GM23338 (cell line): ENCODE results near the gene GRSF1. TPM values are rescaled to one million over a fixed set of nuclear protein-coding genes. Genes with fewer than 3 reads are reported as not detected.

Source experiments
- ATAC-seq: fragments of 200-7000 bp; cut with Tn5 transposase; 3 replicates; pipeline ENCODE4 v1.9.1; 2020
- DNase-seq: peaks from one replicate; pipeline ENCODE4 v3.0.0-alpha.2; 2015; ENCODE audit warnings: low spot score
- H2AFZ ChIP-seq: fragments of 200-600 bp; sonication (generic); 2 replicates; pipeline ENCODE4 v1.8.0; 2016; ENCODE audit warnings: antibody characterized with exemption, mild to moderate bottlenecking, moderate library complexity
- H3F3A ChIP-seq: fragments of 200-600 bp; sonication (generic); replicated peaks from 2 replicates; pipeline ENCODE4 v1.8.0; 2017; ENCODE audit warnings: antibody characterized with exemption, mixed run types, low read depth
- H3K27ac ChIP-seq: fragments of 200-600 bp; sonication (generic); 2 replicates; pipeline ENCODE4 v1.6.1; 2016; ENCODE audit warnings: low read depth
- H3K27me3 ChIP-seq: fragments of 200-600 bp; sonication (generic); 2 replicates; pipeline ENCODE4 v1.8.0; 2016; ENCODE audit warnings: mild to moderate bottlenecking, mixed run types, moderate library complexity; ENCODE audit not compliant: insufficient read depth
- H3K36me3 ChIP-seq: fragments of 200-600 bp; sonication (generic); 2 replicates; pipeline ENCODE4 v1.8.0; 2016; ENCODE audit warnings: mild to moderate bottlenecking; ENCODE audit not compliant: insufficient read depth
- H3K4me1 ChIP-seq: fragments of 200-600 bp; sonication (generic); 2 replicates; pipeline ENCODE4 v1.8.0; 2016; ENCODE audit warnings: mild to moderate bottlenecking, moderate library complexity; ENCODE audit not compliant: insufficient read depth
- H3K4me2 ChIP-seq: fragments of 200-600 bp; sonication (generic); 2 replicates; pipeline ENCODE4 v1.7.1; 2017; ENCODE audit warnings: mixed run types
- H3K4me3 ChIP-seq: fragments of 200-600 bp; sonication (generic); 2 replicates; pipeline ENCODE4 v1.6.1; 2016; ENCODE audit warnings: mixed run types
- H3K79me2 ChIP-seq: fragments of 200-600 bp; sonication (generic); replicated peaks from 2 replicates; pipeline ENCODE4 v1.8.0; 2017; ENCODE audit warnings: mild to moderate bottlenecking; ENCODE audit not compliant: insufficient read depth
- H3K9me2 ChIP-seq: fragments of 200-600 bp; sonication (generic); 2 replicates; pipeline ENCODE4 v1.8.0; 2017; ENCODE audit not compliant: insufficient read depth
- H4K20me1 ChIP-seq: fragments of 200-600 bp; sonication (generic); replicated peaks from 2 replicates; pipeline ENCODE4 v1.8.0; 2017; ENCODE audit warnings: mild to moderate bottlenecking; ENCODE audit not compliant: insufficient read depth
- H3K27ac Mint-ChIP-seq: 2 replicates; pipeline ENCODE4 v1.8.0; 2020; ENCODE audit warnings: inconsistent platforms, mild to moderate bottlenecking, moderate library complexity, mixed read lengths
- H3K27me3 Mint-ChIP-seq: 3 replicates; pipeline ENCODE4 v1.8.0; 2022; ENCODE audit warnings: low read depth, mild to moderate bottlenecking, moderate library complexity, mixed read lengths, inconsistent platforms; ENCODE audit not compliant: insufficient read depth, poor library complexity
- H3K36me3 Mint-ChIP-seq: 3 replicates; pipeline ENCODE4 v1.8.0; 2021; ENCODE audit warnings: low read depth, mild to moderate bottlenecking, inconsistent platforms, moderate library complexity, mixed read lengths
- H3K4me1 Mint-ChIP-seq: 3 replicates; pipeline ENCODE4 v1.8.0; 2020; ENCODE audit warnings: mild to moderate bottlenecking, inconsistent platforms, mixed read lengths
- H3K4me3 Mint-ChIP-seq: 3 replicates; pipeline ENCODE4 v1.8.0; 2021; ENCODE audit warnings: moderate library complexity, mild to moderate bottlenecking, inconsistent platforms, mixed read lengths
- H3K9me3 Mint-ChIP-seq: 3 replicates; pipeline ENCODE4 v1.8.0; 2020; ENCODE audit warnings: moderate library complexity, mild to moderate bottlenecking, inconsistent platforms, mixed read lengths
- CREB1 ChIP-seq: fragments of 250-450 bp; sonication (Bioruptor Pico); IDR thresholded peaks from 2 replicates; pipeline ENCODE4 v1.5.0; 2020; ENCODE audit warnings: low read depth, mild to moderate bottlenecking, moderate library complexity
- EZH2 ChIP-seq: fragments of 200-600 bp; sonication (generic); IDR thresholded peaks from one replicate; pipeline ENCODE4 v1.8.0; 2017; ENCODE audit warnings: antibody characterized with exemption, mild to moderate bottlenecking, low read depth; ENCODE audit not compliant: unreplicated experiment
- EZH2phosphoT487 ChIP-seq: fragments of 200-600 bp; sonication (generic); IDR thresholded peaks from one replicate; pipeline ENCODE4 v1.8.1; 2018; ENCODE audit warnings: antibody characterized with exemption; ENCODE audit not compliant: unreplicated experiment
- JUNB ChIP-seq: IDR thresholded peaks from one replicate; pipeline ENCODE4 v1.6.1; 2016; ENCODE audit warnings: antibody characterized with exemption; ENCODE audit not compliant: unreplicated experiment
- NANOG ChIP-seq: IDR thresholded peaks from 2 replicates; pipeline ENCODE4 v1.6.1; 2016; ENCODE audit warnings: antibody characterized with exemption, borderline replicate concordance
- STAT1 ChIP-seq: IDR thresholded peaks from one replicate; pipeline ENCODE4 v1.6.1; 2016; ENCODE audit warnings: antibody characterized with exemption; ENCODE audit not compliant: unreplicated experiment
- ZNF114 ChIP-seq: fragments of 250-450 bp; sonication (Bioruptor Pico); IDR thresholded peaks from 2 replicates; pipeline ENCODE4 v1.5.0; 2020; ENCODE audit warnings: mild to moderate bottlenecking, moderate library complexity
- ZNF331 ChIP-seq: fragments of 250-450 bp; sonication (Bioruptor Pico); IDR thresholded peaks from 2 replicates; pipeline ENCODE4 v1.5.0; 2020; ENCODE audit warnings: low read depth, mild to moderate bottlenecking, moderate library complexity
- polyA plus RNA-seq: library from polyadenylated mRNA; unstranded; fragments of >200 nt; fragmentation: Nextera tagmentation; extraction: Ambion mirVana; gene quantifications from 2 replicates; pipeline ENCODE4 v1.2.1, GENCODE V29; 2016
- total RNA-seq: library from RNA; depleted of rRNA; stranded (reverse); fragments of >200 nt; shearing (Covaris generic); gene quantifications from 2 replicates; pipeline ENCODE4 v1.2.3, GENCODE V29; 2014
- TF ChIP-seq, protein P1 (sequence below): IDR thresholded peaks from 2 replicates; pipeline ENCODE4 v1.6.1; 2016; ENCODE audit warnings: antibody characterized with exemption
- TF ChIP-seq, protein P2 (sequence below): IDR thresholded peaks from one replicate; pipeline ENCODE4 v1.6.1; 2018; ENCODE audit warnings: antibody characterized with exemption; ENCODE audit not compliant: unreplicated experiment
- TF ChIP-seq, protein P3 (sequence below): fragments of 250-450 bp; sonication (Bioruptor Pico); IDR thresholded peaks from 2 replicates; pipeline ENCODE4 v1.5.0; 2020; ENCODE audit warnings: mild to moderate bottlenecking, moderate library complexity
- TF ChIP-seq, protein P4 (sequence below), 2 experiments: fragments of 200-600 bp in 1 of 2; sonication (generic) in 1 of 2; conservative IDR thresholded peaks; 2 replicates each; pipeline versions ENCODE4 v1.5.1 to v1.6.1; 2016 to 2017; ENCODE audit warnings: antibody characterized with exemption in 2 of 2, low read depth in 2 of 2, mild to moderate bottlenecking in 2 of 2, moderate library complexity in 1 of 2

The GRSF1 gene
- total and polyA plus RNA-seq, 2 experiments from 2014 or later: 77.3 to 108 TPM

DNA sequence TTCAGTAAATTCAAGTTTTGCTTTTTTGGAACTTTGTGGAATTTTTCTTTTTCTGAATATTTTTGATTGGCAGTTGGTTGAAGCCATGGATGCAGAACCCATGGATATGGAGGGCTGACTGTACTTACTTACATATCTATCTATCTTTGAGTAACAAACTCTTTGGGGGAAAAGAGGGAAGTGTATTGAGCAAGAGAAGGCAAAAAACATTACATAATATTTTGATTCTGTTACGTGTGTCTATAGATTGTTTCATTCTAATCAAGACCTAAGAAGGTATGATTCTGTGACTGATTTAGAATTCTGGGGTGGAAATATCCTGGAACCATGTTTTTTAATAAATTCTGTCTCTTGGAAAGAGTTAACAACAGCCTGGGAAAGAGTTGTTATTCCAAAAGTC, 31.5 kb downstream of the GRSF1 start:
- DNase-seq (no peak), ATAC-seq (no peak)
- H3F3A ChIP-seq: no peaks in the 10 kb centered on the region
- Mint-ChIP-seq H3K9me3 (no peaks in the 10 kb centered on the region), H3K36me3 (no peaks in the 10 kb centered on the region), H3K4me3 (no peak overlapping the region), H3K27me3 (peaks cover 2% of the 10 kb centered on the region), H3K27ac (no peak overlapping the region), H3K4me1 (no peaks in the 10 kb centered on the region)
- no peak overlapping the region for H2AFZ ChIP-seq
- no peaks in the 10 kb centered on the region for H4K20me1 ChIP-seq
- no peaks in the 10 kb centered on the region for H3K4me1 ChIP-seq
- H3K36me3 ChIP-seq: no peaks in the 10 kb centered on the region
- H3K9me2 ChIP-seq: no peaks in the 10 kb centered on the region
- no peaks in the 10 kb centered on the region for H3K27me3 ChIP-seq
- no peaks in the 10 kb centered on the region for H3K79me2 ChIP-seq
- H3K4me2 ChIP-seq: no peak overlapping the region
- H3K27ac ChIP-seq: no peak overlapping the region
- TF ChIP-seq, protein P1, sequence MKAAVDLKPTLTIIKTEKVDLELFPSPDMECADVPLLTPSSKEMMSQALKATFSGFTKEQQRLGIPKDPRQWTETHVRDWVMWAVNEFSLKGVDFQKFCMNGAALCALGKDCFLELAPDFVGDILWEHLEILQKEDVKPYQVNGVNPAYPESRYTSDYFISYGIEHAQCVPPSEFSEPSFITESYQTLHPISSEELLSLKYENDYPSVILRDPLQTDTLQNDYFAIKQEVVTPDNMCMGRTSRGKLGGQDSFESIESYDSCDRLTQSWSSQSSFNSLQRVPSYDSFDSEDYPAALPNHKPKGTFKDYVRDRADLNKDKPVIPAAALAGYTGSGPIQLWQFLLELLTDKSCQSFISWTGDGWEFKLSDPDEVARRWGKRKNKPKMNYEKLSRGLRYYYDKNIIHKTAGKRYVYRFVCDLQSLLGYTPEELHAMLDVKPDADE: no peak
- TF ChIP-seq CREB1: no peak
- TF ChIP-seq, protein P2, sequence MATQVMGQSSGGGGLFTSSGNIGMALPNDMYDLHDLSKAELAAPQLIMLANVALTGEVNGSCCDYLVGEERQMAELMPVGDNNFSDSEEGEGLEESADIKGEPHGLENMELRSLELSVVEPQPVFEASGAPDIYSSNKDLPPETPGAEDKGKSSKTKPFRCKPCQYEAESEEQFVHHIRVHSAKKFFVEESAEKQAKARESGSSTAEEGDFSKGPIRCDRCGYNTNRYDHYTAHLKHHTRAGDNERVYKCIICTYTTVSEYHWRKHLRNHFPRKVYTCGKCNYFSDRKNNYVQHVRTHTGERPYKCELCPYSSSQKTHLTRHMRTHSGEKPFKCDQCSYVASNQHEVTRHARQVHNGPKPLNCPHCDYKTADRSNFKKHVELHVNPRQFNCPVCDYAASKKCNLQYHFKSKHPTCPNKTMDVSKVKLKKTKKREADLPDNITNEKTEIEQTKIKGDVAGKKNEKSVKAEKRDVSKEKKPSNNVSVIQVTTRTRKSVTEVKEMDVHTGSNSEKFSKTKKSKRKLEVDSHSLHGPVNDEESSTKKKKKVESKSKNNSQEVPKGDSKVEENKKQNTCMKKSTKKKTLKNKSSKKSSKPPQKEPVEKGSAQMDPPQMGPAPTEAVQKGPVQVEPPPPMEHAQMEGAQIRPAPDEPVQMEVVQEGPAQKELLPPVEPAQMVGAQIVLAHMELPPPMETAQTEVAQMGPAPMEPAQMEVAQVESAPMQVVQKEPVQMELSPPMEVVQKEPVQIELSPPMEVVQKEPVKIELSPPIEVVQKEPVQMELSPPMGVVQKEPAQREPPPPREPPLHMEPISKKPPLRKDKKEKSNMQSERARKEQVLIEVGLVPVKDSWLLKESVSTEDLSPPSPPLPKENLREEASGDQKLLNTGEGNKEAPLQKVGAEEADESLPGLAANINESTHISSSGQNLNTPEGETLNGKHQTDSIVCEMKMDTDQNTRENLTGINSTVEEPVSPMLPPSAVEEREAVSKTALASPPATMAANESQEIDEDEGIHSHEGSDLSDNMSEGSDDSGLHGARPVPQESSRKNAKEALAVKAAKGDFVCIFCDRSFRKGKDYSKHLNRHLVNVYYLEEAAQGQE: no peak
- no peak for TF ChIP-seq STAT1
- no peak for TF ChIP-seq NANOG
- TF ChIP-seq EZH2phosphoT487: no peak
- no peak for TF ChIP-seq ZNF331
- no peak for TF ChIP-seq EZH2
- TF ChIP-seq, protein P3, sequence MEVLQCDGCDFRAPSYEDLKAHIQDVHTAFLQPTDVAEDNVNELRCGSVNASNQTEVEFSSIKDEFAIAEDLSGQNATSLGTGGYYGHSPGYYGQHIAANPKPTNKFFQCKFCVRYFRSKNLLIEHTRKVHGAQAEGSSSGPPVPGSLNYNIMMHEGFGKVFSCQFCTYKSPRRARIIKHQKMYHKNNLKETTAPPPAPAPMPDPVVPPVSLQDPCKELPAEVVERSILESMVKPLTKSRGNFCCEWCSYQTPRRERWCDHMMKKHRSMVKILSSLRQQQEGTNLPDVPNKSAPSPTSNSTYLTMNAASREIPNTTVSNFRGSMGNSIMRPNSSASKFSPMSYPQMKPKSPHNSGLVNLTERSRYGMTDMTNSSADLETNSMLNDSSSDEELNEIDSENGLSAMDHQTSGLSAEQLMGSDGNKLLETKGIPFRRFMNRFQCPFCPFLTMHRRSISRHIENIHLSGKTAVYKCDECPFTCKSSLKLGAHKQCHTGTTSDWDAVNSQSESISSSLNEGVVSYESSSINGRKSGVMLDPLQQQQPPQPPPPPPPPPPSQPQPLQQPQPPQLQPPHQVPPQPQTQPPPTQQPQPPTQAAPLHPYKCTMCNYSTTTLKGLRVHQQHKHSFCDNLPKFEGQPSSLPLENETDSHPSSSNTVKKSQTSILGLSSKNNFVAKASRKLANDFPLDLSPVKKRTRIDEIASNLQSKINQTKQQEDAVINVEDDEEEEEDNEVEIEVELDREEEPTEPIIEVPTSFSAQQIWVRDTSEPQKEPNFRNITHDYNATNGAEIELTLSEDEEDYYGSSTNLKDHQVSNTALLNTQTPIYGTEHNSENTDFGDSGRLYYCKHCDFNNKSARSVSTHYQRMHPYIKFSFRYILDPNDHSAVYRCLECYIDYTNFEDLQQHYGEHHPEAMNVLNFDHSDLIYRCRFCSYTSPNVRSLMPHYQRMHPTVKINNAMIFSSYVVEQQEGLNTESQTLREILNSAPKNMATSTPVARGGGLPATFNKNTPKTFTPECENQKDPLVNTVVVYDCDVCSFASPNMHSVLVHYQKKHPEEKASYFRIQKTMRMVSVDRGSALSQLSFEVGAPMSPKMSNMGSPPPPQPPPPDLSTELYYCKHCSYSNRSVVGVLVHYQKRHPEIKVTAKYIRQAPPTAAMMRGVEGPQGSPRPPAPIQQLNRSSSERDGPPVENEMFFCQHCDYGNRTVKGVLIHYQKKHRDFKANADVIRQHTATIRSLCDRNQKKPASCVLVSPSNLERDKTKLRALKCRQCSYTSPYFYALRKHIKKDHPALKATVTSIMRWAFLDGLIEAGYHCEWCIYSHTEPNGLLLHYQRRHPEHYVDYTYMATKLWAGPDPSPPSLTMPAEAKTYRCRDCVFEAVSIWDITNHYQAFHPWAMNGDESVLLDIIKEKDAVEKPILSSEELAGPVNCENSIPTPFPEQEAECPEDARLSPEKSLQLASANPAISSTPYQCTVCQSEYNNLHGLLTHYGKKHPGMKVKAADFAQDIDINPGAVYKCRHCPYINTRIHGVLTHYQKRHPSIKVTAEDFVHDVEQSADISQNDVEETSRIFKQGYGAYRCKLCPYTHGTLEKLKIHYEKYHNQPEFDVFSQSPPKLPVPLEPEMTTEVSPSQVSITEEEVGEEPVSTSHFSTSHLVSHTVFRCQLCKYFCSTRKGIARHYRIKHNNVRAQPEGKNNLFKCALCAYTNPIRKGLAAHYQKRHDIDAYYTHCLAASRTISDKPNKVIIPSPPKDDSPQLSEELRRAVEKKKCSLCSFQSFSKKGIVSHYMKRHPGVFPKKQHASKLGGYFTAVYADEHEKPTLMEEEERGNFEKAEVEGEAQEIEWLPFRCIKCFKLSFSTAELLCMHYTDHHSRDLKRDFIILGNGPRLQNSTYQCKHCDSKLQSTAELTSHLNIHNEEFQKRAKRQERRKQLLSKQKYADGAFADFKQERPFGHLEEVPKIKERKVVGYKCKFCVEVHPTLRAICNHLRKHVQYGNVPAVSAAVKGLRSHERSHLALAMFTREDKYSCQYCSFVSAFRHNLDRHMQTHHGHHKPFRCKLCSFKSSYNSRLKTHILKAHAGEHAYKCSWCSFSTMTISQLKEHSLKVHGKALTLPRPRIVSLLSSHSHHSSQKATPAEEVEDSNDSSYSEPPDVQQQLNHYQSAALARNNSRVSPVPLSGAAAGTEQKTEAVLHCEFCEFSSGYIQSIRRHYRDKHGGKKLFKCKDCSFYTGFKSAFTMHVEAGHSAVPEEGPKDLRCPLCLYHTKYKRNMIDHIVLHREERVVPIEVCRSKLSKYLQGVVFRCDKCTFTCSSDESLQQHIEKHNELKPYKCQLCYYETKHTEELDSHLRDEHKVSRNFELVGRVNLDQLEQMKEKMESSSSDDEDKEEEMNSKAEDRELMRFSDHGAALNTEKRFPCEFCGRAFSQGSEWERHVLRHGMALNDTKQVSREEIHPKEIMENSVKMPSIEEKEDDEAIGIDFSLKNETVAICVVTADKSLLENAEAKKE (CRISPR knock-in tag): no peak
- TF ChIP-seq JUNB: no peak
- TF ChIP-seq, protein P4, sequence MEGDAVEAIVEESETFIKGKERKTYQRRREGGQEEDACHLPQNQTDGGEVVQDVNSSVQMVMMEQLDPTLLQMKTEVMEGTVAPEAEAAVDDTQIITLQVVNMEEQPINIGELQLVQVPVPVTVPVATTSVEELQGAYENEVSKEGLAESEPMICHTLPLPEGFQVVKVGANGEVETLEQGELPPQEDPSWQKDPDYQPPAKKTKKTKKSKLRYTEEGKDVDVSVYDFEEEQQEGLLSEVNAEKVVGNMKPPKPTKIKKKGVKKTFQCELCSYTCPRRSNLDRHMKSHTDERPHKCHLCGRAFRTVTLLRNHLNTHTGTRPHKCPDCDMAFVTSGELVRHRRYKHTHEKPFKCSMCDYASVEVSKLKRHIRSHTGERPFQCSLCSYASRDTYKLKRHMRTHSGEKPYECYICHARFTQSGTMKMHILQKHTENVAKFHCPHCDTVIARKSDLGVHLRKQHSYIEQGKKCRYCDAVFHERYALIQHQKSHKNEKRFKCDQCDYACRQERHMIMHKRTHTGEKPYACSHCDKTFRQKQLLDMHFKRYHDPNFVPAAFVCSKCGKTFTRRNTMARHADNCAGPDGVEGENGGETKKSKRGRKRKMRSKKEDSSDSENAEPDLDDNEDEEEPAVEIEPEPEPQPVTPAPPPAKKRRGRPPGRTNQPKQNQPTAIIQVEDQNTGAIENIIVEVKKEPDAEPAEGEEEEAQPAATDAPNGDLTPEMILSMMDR (conservative IDR thresholded peaks at IDR 0.05; ENCODE audit: low read depth in 2 of 2): no peak
- TF ChIP-seq ZNF114 (CRISPR knock-in tag): no peak
- no peak overlapping the region for H3K4me3 ChIP-seq
